DOHH2 (cell line): ENCODE data around the gene SESN1.
"Not testable (repeated sequence)": the region's sequence is repeated elsewhere in the genome, so short reads cannot be mapped to it uniquely, and the experiment has no call there.

Experiments used
- H3F3A ChIP-seq: fragments of 200-600 bp; sonication (generic), shearing (Covaris generic); 2 replicates; pipeline ENCODE4 v1.6.0; 2016; ENCODE audit warnings: antibody characterized with exemption, mild to moderate bottlenecking; ENCODE audit not compliant: control insufficient read depth, insufficient read depth
- H3K27ac ChIP-seq: fragments of 200-600 bp; sonication (generic); 2 replicates; pipeline ENCODE4 v1.5.1; 2014; ENCODE audit warnings: low read depth, mild to moderate bottlenecking, low read length, moderate library complexity
- H3K27me3 ChIP-seq: fragments of 200-600 bp; sonication (generic); 2 replicates; pipeline ENCODE4 v1.6.1; 2014; ENCODE audit warnings: mild to moderate bottlenecking, low read length, mixed read lengths; ENCODE audit not compliant: control insufficient read depth
- H3K36me3 ChIP-seq: fragments of 200-600 bp; sonication (generic); 2 replicates; pipeline ENCODE4 v1.6.1; 2014; ENCODE audit warnings: mild to moderate bottlenecking, low read length, moderate library complexity, mixed read lengths; ENCODE audit not compliant: control insufficient read depth
- H3K4me1 ChIP-seq: fragments of 200-600 bp; sonication (generic); 2 replicates; pipeline ENCODE4 v1.6.1; 2014; ENCODE audit warnings: mild to moderate bottlenecking, low read length, mixed read lengths; ENCODE audit not compliant: control insufficient read depth
- H3K4me2 ChIP-seq: fragments of 200-600 bp; sonication (generic); 2 replicates; pipeline ENCODE4 v1.6.0; 2014; ENCODE audit warnings: mild to moderate bottlenecking, low read length, moderate library complexity
- H3K4me3 ChIP-seq: fragments of 200-600 bp; sonication (generic); 2 replicates; pipeline ENCODE4 v1.5.1; 2014; ENCODE audit warnings: mild to moderate bottlenecking, low read length, mixed read lengths
- H3K79me2 ChIP-seq: fragments of 200-600 bp; sonication (generic); 2 replicates; pipeline ENCODE4 v1.6.1; 2014; ENCODE audit warnings: mild to moderate bottlenecking, low read length, mixed read lengths; ENCODE audit not compliant: control insufficient read depth
- H3K9me2 ChIP-seq: fragments of 200-600 bp; sonication (generic); replicated peaks from 2 replicates; pipeline ENCODE4 v1.6.1; 2014; ENCODE audit warnings: mild to moderate bottlenecking, low read length, mixed read lengths; ENCODE audit not compliant: control insufficient read depth
- H3K9me3 ChIP-seq: fragments of 200-600 bp; sonication (generic); 2 replicates; pipeline ENCODE4 v1.6.1; 2014; ENCODE audit warnings: antibody characterized with exemption, low read length, mixed read lengths; ENCODE audit not compliant: control insufficient read depth, insufficient read depth
- H4K20me1 ChIP-seq: fragments of 200-600 bp; sonication (generic); 2 replicates; pipeline ENCODE4 v1.6.0; 2014; ENCODE audit warnings: low read depth, mild to moderate bottlenecking, antibody characterized with exemption, low read length, moderate library complexity; ENCODE audit not compliant: control insufficient read depth, insufficient read depth
- EZH2phosphoT487 ChIP-seq: fragments of 200-600 bp; sonication (generic); IDR thresholded peaks from 2 replicates; pipeline ENCODE4 v1.6.1; 2017; ENCODE audit warnings: borderline replicate concordance, mild to moderate bottlenecking, antibody characterized with exemption, low read length, moderate library complexity, mixed read lengths
- TF ChIP-seq, protein P1 (sequence below): fragments of 200-600 bp; sonication (generic); IDR thresholded peaks from one replicate; pipeline ENCODE4 v1.5.1; 2014; ENCODE audit warnings: antibody characterized with exemption, mild to moderate bottlenecking, low read depth, low read length; ENCODE audit not compliant: poor library complexity, severe bottlenecking

Gene SESN1

DNA sequence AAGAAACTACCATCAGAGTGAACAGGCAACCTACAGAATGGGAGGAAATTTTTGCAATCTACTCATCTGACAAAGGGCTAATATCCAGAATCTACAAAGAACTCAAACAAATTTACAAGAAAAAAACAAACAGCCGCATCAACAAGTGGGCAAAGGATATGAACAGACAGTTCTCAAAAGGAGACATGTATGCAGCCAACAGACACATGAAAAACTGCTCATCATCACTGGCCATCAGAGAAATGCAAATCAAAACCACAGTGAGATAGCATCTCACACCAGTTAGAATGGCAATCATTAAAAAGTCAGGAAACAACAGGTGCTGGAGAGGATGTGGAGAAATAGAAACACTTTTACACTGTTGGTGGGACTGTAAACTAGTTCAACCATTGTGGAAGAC lies 41.0 kb upstream of the SESN1 start:
- not testable (repeated sequence) for H4K20me1 ChIP-seq, H3K4me3 ChIP-seq, H3K9me2 ChIP-seq, H3K4me1 ChIP-seq, H3K79me2 ChIP-seq, H3K4me2 ChIP-seq, H3K9me3 ChIP-seq, H3F3A ChIP-seq, H3K27me3 ChIP-seq, H3K27ac ChIP-seq, H3K36me3 ChIP-seq

GRCh38 chr6:109130065-109130464 lies 35.4 kb upstream of the SESN1 start:
- H3K79me2 ChIP-seq, result no peaks in the 10 kb centered on the region
- H3F3A ChIP-seq, result no peaks in the 10 kb centered on the region
- no peaks in the 10 kb centered on the region for H3K9me2 ChIP-seq
- no peak overlapping the region for H3K27ac ChIP-seq
- H3K4me1 ChIP-seq, result no peaks in the 10 kb centered on the region
- no peaks in the 10 kb centered on the region for H3K9me3 ChIP-seq
- no peaks in the 10 kb centered on the region; the same call in 1 of the 2 replicates for H3K36me3 ChIP-seq
- TF ChIP-seq, protein P1, sequence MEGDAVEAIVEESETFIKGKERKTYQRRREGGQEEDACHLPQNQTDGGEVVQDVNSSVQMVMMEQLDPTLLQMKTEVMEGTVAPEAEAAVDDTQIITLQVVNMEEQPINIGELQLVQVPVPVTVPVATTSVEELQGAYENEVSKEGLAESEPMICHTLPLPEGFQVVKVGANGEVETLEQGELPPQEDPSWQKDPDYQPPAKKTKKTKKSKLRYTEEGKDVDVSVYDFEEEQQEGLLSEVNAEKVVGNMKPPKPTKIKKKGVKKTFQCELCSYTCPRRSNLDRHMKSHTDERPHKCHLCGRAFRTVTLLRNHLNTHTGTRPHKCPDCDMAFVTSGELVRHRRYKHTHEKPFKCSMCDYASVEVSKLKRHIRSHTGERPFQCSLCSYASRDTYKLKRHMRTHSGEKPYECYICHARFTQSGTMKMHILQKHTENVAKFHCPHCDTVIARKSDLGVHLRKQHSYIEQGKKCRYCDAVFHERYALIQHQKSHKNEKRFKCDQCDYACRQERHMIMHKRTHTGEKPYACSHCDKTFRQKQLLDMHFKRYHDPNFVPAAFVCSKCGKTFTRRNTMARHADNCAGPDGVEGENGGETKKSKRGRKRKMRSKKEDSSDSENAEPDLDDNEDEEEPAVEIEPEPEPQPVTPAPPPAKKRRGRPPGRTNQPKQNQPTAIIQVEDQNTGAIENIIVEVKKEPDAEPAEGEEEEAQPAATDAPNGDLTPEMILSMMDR, result no peak
- H4K20me1 ChIP-seq, result no peaks in the 10 kb centered on the region
- no peak overlapping the region for H3K4me3 ChIP-seq
- H3K4me2 ChIP-seq, result no peak overlapping the region
- H3K27me3 ChIP-seq, result no peaks in the 10 kb centered on the region

DNA sequence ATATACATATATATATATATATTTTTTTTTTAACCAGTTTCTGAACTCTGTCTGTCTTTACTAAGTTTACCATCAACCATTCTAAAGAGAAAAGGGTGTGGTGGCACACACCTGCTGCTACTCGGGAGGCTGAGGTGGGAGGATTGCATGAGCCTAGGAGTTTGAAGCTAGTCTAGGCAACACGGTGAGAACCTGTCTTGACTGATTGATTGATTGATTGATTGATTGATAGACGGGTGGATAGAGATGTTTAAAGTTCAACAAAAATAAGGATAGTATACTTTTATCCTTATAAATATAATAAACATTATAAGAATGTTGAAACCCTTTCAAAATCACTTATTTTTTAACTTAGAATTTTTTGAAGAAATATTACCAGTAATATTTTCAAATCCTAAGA lies 30.9 kb upstream of the SESN1 start:
- H3K27me3 ChIP-seq, result no peaks in the 10 kb centered on the region
- peaks cover 7% of the 10 kb centered on the region for H3K4me1 ChIP-seq
- H3K9me3 ChIP-seq, result no peaks in the 10 kb centered on the region
- TF ChIP-seq, protein P1, result no peak
- TF ChIP-seq EZH2phosphoT487, result no peak
- H3K4me2 ChIP-seq, result no peak overlapping the region
- H3K9me2 ChIP-seq, result no peaks in the 10 kb centered on the region
- H3K4me3 ChIP-seq, result no peak overlapping the region
- H3F3A ChIP-seq, result no peaks in the 10 kb centered on the region; the same call in 1 of the 2 replicates
- H4K20me1 ChIP-seq, result peaks cover 3% of the 10 kb centered on the region; the same call in 1 of the 2 replicates
- peaks cover 6% of the 10 kb centered on the region for H3K79me2 ChIP-seq
- H3K27ac ChIP-seq, result no peak overlapping the region
- H3K36me3 ChIP-seq, result no peaks in the 10 kb centered on the region

- H3K4me2 ChIP-seq, result no peak overlapping the region
- peaks cover 3% of the 10 kb centered on the region; the same call in 1 of the 2 replicates for H4K20me1 ChIP-seq
- H3K4me3 ChIP-seq, result no peak overlapping the region
- no peaks in the 10 kb centered on the region for H3K9me3 ChIP-seq
- H3K36me3 ChIP-seq, result no peaks in the 10 kb centered on the region
- no peaks in the 10 kb centered on the region for H3K9me2 ChIP-seq
- no peaks in the 10 kb centered on the region; the same call in 1 of the 2 replicates for H3F3A ChIP-seq
- peaks cover 13% of the 10 kb centered on the region for H3K4me1 ChIP-seq
- H3K27me3 ChIP-seq, result no peaks in the 10 kb centered on the region
- H3K27ac ChIP-seq, result no peak overlapping the region
- TF ChIP-seq, protein P1, result no peak
- no peak for TF ChIP-seq EZH2phosphoT487
- peaks cover 6% of the 10 kb centered on the region for H3K79me2 ChIP-seq
These were observed 29.6 kb upstream of the SESN1 start for GRCh38 chr6:109124219-109124618.
